ENCODE results near the gene RUBCN.
A peak's percentile ranks its signal among the peaks of the same experiment; 100 is the strongest.
"Not testable (repeated sequence)": the region's sequence is repeated elsewhere in the genome, so short reads cannot be mapped to it uniquely, and the experiment has no call there.

Gene RUBCN

DNA sequence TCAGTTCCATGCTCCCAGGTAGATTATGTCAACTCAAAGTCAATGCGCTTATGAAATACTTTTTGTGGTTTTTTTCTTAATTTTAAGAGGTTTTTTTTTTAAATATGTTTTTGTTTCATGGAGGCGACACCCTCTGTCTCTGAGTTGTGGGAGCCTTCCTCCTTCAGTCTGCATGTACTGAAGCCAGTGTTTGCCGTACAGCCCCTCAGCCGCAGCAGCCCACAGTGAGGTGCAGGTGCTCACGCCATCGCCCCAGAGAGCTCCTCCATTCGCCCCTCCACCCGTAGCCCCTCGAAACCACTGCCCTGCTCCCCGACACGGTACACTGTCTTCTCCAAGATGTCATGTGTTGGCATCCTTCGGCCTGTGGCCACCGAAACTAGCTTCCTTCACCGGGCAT lies 107.4 kb downstream of the RUBCN start:
- not testable (repeated sequence) for DNase-seq (ENCODE audit: low read depth, low spot score); H3K4me3 ChIP-seq (ENCODE audit: low read length)

DNA sequence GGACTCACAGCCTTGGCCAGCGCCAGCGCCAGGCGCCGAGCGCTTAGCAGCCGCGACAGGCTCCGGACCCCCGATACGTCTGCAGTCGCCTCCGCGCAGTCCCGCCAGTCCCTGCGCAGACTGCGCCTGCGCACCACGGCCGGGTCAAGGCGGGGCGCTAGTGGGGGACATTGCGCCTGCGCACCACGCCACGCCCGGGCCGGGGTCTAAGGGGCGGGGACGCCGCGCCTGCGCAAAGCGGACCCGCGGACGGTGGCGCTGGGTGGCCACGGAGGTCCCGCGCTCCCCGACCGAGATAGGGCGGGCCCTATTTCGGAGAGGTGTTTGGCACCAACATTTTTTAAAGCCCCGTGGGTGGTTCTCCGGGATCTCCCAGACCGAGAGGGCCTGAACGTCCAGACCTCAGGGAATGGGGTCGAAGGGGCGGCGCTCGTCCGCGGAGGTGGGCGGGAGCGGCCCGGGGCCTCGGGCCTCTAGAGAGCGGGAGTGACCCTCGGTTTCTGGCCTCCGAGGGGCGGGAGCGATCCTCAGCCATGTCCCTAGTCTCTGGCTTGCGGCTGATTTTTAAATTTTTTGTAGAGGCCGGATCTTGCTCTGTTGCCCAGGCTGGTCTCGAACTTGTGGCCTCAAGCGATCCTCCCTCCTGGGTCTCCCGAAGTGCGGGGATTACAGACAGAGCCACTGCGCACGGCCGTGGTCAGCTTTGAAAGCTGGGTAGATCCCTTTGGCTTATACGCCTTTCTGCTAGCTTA lies 108.8 kb downstream of the RUBCN start:
- DNase-seq (ENCODE audit: low read depth, low spot score): peak; percentile 70
- peak overlapping the region; percentile 65 for H3K4me3 ChIP-seq (ENCODE audit: low read length)

DNA sequence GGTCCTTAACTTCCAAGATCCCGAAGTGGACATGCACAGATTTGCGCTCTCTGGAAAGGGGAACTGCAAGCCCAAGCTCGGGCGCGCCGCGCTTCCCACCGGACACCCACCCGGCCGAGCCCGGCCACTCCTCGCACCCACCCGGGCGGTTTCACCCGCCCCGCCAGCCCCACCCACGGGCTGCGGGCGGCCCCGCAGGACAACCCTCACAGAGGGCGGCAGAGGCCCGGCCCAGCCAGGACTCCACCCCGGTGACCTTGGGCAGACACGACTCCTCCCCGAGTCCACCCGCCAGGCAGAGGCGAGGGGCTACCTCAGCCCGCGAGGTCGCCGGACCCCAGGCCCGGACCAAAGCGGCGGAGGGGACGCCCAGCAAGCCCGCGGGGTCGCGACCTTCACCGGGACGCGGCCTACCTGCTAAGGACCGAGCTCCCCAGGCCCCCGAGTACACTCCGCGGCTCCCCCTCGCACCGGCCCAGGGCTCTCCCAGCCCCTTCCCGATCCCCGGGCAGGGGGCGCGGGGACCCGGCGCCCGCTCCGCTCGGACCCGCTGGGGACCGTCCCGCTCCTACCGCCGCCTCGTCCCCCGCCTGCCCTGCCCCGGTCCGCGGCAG lies 109.4 kb downstream of the RUBCN start:
- H3K4me3 ChIP-seq (ENCODE audit: low read length): peak overlapping the region; percentile 65
- DNase-seq (ENCODE audit: low read depth, low spot score): not testable (repeated sequence)

DNA sequence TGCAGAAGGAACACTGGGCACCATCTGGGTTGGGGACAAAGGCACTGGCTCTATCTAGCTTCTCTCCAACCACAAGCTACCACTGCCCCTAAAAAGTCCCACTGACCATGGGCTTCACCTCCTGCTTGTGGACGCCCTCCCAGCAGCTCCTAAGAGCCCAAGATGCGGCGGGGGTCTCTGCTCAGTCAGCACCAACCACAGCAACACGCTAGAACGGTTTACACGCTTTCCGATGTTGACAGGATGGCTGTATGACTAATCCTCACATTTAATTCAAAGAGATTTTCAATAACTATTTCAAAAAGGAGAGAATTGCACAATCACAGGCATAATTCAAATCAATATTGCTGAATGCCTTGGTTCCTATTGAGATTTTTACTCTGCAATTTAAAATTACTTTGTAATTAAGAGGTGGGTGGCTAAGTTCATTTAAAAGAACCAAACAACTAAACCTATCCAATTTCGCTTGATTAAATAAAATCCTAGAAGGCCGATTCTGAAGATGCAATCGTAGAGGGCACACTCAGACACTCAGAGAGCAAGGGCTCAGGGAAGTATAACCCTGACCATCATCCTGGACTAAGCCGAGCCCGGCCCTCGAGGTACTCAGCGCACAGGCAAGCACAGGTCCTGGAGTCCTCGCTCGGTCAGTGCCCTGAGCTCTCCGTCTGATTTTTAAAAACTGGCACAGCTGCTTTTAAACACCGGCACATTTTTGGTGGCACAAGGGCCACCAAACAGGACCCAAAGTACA lies 110.1 kb downstream of the RUBCN start:
- H3K4me3 ChIP-seq (ENCODE audit: low read length): peak overlapping the region; percentile 46
- DNase-seq (ENCODE audit: low read depth, low spot score): not testable (repeated sequence)

DNA sequence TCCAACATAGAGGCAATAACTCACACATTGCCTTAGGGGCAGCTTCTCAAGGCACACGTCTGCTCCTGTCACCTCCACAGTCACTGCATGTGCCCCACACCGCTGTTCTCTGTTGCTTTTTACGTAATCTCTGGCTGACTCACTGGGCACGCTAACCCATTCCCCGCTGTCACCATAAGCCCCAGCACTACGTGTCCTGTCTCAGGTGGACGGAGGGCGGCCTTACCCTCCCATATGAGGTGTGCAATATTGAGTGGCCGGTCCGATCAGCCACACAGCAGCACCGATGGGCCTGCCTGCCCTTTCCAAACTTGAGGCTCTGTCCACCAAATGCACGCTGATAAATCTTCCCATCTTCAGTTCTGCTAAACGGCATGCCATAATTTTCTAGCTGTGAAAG lies 115.2 kb downstream of the RUBCN start:
- H3K4me3 ChIP-seq (ENCODE audit: low read length); DNase-seq (ENCODE audit: low read depth, low spot score): not testable (repeated sequence)
